ENCODE results near the gene REG4.

Gene REG4

DNA sequence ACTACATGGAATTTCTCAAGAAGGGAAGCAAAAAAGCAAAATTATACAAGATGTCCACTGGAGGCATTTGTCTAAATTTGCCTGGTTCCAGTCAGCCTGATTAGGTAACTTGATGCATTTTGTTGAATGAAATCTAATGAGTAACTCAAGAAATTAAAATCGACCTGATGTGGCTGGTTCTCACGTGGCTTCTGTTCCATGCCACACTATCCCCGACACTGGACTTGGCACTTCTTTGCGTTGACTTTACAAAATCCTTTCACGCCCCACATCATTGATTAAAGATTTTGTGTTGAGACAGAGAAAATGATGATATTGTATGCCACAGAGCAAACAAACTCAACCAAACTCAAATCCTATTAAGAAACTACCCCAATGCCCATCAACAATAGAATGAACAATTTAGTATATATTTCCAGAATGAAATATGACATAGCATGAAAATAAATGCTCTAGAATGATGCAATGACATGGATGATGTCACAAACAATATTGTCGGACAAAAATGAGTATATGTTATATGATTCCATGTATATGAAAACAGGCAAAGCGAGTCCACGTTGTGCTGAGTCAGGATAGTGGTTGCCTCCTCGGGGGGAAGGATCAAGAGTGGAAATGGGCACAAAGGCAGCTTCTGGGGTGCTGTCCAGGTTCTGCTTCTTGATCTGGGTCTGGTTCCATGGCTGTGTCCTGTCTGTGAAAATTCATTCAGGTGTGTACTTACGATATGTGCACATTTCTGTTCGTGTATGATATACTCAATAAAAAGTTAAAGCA is 29.6 kb downstream of the REG4 start:
- DNase-seq: no peak

DNA sequence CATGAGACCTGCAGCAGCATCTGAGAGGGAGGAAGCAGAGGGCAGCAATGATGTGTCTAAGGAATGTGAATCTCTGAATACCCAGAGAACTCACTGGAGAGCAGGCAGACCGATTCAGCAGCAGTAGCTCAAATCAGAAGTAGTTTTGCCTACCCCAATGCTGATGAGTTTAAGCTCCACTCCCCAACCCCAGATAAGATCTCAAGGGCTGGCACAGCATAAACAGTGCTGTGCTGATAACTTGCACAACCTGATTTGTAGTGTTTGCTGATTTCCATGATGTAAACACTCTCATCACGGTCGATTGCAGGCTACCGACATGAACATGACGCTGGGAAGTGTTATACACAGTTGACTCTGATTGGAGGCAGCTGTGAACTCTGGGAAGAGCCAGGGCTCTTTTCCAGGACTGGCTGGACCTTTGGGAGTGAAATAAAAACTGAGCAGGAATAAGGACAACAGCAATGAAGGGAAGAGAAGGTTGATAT is 31.3 kb downstream of the REG4 start:
- DNase-seq: no peak

DNA sequence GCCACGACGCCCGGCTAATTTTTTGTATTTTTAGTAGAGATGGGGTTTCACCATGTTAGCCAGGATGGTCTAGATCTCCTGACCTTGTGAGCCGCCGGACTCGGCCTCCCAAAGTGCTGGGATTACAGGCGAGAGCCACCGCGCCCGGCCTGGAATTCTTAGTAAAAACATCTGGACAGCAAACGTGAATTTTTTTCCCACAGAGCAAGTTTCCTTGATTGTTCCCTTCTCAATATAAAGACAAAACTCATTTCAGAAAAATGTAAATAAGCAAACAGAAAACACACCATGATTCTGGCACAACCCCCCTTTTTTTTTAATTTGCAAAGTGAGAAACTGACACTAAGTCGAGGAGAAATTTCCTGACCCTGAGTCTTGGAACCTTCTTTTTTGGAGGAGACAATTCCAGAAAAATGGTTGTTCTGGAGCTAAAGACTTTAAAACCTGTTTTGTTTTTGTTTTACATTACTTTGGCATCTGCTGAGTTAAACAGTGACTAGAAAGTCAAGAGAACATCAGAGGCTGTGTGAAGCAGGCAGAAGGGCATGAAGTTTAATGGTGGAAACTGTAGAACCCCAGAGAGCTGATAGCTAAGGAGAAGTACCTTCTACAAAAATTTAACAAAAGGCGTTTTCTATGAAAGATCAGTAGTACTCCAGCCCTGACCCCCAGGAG is 32.2 kb downstream of the REG4 start:
- DNase-seq: no peak

DNA sequence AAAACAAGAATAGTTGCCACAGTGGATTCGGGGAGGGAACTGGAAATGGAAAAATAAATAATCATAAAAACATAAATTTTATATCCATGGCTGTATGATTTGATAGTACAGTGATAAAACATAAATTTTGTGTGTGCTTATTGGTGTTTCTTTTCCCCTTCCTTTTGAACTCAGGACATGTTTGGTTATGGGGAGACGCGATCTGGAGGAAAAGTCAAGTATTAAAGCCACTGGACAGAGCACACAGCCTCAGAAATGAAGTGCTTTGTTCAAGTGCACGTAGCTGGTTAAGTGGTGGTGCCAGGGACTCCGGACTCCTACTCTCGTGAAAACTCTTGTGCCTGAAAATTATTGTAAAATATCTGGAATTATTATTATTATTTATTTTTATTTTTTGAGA is 32.9 kb downstream of the REG4 start:
- DNase-seq: no peak

DNA sequence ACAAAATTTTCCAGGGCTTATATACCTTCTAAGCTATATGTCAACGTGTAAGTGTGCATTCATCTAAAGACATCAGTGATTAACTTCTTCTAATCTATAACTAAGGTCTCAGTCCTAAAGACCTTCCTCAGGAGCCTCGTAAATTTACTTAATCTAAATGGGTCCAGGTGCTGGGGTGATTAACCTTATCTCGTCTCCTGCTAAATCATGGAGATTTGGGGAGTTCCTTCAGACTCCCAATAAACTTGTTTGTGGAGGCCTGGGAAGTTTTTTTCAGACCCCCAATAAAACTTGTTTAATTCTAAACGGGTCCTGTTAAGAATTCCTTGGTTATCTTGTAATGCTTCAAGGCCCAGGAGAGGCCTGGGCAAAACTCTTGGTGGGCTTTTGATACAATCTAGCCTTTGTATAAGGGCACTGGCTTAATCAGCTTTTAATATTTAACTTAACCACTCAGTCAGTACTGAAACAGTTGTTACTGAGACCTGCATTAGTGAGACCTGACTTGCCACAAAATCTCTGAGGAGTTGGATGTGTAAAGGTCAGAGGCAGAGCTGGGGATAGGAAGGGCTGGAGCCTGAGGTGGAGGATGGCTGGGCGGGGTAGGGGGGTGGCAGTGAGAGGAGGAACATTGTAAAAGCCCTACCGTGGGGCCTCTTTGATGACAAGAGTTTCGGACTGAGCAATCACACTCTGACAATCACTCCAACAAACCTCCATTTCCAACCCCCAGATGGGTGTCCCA is 36.3 kb downstream of the REG4 start:
- no peak for DNase-seq

DNA sequence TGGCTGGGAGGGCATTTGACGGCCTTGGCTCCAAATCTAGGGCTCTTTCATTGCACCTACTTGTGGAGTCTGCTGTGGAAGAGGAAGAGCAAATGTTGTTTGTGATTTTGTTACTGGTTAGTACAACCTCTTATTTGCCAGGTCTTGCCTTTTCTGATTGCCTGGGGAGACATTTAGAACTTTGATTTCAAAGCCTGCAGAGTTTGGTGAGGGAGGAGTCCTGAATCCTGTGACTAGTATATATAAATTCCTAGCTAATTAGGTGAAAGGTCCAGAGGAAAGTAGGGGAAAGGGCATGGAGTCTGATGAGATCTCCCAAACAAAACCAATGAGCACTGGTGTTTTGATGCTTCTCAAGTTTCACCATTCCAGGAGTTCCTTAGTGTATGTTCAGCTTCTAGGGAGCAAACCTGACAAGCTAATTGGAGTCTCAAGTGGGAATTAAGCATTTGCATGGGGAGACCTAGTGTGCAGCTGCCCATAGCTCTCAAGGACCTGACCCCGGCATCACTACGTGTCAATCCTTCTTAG is 37.5 kb downstream of the REG4 start:
- DNase-seq: no peak

DNA sequence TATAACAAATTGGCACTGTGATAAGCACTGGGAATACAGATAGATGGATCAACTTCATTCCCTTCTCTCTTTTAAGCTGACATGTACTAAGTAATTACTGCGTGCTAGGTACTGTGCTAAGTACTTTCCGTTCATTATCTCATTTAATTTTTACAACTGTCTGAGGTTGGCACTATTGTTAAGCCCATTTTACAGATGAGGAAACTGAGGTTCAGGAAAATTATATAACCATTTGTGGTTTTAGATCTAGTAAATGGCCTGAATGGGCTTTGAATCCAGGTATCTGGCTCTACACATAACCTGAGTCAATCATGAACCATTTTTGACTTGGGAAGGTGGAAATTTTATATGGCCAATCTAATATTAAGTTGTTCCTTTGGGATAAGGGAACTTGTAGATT is 39.0 kb downstream of the REG4 start:
- no peak for DNase-seq

DNA sequence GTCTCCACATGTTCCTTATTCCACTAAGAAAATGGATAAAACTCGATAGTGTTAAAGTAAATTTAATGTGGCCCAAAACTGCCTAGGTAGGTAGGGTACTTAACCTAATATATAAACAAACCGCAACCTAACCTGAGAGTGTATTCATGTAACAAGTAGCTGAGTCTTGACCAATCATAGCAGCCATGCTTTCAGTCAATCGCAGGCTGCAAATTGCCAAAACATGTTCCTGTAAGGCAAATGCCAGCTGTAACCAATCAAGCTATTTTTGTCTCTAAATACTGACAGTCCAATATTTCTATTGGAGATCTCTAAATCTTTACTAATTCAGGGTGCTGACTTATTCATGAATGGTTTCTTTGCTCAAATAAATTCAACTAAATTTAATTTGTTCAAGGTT is 39.5 kb downstream of the REG4 start:
- no peak for DNase-seq

DNA sequence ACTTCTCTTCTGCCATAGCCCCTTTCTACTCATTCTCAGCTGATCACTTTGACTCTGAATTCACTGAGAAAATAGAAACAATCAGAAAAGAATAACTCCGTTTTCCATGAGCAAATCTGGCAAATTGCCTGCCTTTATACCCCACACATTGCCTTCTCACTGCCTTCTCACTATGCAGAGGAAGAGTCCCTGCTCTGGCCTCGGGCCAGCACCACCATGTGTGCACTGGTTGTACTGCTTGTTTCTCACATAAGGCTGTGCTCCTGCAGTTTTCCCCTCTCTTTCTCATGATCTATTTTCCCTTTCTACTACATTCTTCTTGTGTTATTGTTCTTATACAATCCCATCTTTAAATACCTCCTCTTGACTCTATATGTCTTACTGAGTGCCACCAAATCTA is 40.2 kb downstream of the REG4 start:
- peak in 10 of 58 donors; percentile 1 to 46 (median 4) for DNase-seq

DNA sequence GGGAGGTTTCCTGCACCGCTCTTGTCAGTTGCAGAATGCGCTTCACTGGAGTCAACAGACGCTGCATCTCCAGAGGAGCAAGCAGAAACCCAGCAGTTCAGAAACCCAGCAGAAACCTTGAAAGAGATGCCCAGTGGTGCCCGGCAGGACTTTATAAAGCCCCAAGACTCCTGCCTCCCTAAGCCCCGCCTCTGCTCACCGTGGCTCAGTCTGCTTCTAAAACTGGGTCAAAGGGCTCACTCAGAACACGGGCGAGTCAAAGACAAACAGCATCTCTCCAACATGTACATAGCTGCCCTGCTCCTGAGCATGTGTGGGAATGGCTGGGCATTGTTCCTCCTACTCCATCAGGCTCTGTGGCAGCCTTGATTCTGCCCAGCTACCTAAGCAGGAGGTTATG is 42.5 kb downstream of the REG4 start, which contains the start of gene HMGCS2:
Gene HMGCS2 (minus strand): TSS at position 128 of the 400 bp plus-strand sequence. CDS start 61 bp downstream, at position 67.
- no peak for DNase-seq

DNA sequence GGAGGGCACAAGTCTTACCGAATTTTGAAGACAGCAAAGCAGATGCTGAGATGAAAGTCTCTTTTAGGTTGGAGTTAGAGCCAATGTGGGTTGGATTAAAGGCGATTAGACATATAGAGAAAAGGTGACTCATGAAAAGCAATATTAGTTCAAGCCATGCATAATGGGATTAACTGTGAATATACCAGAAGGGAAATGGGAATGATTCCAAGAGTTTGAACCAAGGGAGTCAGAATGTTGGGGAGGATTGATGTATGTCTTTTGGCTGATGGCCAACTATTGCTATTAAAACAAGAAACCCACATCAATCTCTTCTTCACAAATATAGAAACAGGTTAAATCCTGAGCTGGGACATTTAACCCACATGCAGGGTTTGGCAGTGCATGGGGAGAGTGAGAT is 43.8 kb downstream of the REG4 start:
- no peak for DNase-seq

DNA sequence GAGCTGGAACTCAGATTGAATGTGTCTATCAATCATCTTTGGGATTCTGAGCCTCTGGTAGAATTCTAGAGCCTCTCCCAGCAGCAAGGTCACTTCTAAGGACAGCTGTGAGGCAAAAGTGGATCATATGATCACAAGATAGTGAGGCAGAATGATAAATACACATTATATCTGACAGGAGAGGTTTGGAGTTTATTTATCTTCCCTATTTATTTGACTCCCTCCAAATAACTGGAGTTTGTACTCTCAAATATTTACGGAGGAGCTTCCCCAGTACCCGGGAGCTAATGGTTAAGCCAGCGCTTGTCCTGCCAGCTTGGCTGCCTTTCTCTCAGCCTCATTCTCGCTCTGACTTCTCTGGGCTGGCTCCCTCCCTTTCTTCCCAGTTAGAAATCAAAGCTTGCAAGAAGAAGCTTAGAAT is 44.9 kb downstream of the REG4 start:
- peak in 15 of 58 donors; percentile 2 to 37 (median 9) for DNase-seq

DNA sequence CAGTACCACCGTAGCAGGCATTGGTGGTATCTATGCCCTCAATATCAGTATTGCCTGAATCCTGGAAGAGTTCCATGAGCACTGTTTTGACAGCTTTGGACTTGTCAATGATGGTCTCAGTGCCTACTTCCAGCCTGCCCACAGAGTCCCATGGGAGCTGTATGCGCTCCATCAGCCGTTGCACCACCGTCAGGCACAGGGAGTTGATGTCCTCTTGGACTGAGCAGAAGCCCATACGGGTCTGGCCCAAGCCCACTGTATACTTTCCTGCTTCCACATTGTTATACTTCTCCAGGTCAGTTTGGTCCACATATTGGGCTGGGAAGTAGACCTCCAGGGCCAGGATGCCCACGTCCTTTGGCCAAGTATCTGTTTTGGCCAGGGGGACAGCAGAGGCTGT is 47.0 kb downstream of the REG4 start:
- DNase-seq: no peak

DNA sequence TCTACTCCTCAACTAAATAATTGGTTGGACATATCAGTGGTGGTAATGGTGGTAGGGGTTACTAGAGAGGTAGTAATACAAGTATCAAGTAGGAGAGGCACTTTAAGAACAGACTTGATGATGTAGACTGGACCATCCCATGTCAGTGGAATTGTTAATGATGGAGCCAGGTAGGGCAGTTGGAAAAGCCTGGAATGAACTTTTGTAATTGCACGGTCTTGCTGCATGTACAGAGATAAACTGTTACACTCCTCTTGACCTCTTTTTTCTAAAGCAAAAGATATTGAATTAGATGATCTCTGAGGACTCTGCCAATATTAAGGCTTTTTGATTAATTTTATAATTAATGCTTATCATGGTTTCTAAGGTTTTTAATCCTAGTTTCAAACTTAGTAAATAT is 48.3 kb downstream of the REG4 start:
- DNase-seq: no peak

DNA sequence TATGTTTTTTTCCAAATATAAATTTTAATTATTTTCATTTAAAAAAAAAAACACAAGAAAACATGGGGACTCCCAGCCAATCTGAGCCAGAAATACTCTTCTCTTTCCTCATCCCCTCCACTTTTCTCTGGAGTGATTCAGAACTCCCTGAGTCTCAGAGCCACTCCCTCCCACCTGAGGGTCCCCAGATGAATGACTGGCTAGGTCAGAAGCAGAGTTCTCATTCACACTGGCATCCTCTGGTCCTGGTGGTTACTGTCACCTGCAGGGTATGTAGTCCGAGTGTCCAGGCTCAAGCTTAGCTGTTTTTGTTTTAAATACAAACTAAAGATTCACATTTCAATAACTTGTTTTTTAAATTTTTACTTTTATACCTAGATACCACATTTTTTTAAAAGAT is 48.9 kb downstream of the REG4 start:
- no peak for DNase-seq

DNA sequence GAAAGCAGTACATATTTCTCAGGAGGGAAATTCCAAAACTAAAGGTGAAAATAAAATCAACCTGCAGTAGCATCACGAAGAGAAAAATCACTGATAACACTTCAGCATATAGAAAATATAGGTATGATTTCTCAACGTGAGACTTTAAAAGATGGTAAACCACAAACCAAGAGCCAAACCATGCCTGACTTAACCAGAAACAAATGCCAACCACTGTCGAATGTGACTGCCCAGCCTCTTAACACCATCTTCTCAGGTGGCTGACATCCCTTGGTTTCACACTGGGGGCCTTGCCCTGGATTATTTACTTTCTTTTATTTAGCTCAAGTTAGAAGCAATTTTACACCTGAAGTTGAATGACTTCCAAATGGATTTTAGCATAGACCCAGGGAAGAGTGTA is 52.7 kb downstream of the REG4 start:
- no peak for DNase-seq

DNA sequence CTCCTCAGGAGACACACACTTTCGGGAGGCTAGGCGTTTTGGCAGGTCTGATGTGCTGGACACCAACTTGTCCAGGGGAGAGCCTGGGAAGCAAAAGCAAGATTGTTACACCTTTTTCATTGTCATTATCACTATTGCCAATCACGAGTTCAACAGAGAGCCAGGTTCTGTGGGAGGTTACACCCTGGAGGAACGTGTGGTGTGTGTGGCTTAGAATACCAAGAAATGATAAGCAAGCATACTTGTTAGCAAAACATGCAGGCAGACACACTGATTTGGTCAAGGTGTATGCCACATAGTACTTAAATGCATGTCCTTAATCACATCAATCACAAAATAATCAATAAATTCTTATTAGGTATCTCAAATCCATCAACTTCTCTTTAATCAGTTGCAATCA is 58.7 kb downstream of the REG4 start:
- no peak for DNase-seq

DNA sequence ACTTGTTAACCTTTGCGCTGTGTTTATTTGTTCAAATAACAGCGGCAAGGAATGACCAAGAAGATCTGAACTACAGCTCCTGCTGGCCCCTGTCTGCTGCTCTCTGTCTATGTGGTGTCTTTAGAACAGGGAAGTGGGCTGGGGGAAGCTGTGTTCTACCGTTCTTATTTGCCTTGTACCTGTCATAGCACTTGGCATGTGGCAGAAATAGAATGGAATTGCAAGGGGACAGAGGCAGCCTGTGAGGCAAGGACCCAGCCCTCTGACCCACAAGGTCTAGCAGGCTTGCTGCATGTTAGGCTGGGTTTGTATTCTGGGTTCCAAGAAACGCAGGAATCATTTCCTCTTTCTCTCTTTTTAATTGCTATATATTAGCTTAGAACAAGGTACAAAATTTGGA is 63.2 kb downstream of the REG4 start:
- DNase-seq: no peak

DNA sequence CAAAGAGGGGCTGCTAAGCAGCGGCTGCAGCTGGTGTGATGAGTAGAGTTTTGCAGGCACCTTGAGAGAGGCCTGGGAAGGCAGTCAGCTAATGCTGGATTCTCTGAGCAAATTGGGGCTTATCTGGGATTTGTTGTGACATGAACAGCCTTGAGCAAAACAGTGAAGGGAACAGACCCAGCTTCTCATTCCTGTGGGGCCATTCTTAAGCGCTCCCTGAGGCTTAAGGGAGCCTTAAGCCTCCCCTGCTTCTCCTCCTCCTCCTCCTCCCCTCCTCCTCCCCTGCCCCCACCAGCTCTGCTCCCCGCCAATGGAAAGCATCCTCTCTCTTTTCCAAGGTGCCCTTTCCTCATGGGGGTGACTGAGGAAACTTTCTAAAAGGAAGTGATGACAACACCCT is 63.8 kb downstream of the REG4 start:
- DNase-seq: no peak

DNA sequence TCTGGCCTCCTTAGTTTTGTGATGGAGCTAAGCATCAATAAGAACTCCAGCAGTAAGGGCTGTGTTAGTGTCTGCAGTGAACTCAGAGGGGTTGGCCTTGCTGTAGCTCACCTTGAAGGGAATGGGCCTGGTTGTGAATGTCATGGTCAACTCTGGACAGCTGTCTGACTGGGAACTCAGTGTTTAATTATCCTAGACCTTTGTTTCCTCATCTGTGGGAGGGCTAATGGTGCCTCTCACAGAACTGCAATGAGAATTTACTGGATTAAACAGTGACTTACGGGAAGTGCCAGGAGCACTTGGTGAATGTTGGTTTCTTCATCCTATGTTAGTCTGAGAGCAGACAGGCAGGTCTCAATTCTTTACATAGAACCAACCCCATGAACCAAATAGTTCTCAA is 66.2 kb downstream of the REG4 start:
- DNase-seq: no peak

DNA sequence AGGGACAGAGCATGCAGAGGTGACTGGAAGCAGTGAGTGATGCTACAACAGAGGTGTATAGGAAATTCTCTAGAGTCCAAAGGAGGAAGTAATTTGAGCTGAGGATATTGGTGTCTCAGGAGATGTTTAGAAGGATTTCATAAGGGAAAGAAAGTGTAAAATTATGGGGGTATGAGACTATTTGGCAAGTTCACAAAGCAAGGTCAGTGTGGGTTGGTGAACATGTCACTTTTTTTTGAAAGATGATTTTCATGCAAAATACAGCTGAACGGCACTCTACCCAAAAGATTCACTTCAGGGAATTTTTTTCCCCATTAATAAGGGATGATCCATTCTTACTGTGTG is 66.7 kb downstream of the REG4 start:
- no peak for DNase-seq
